ENCODE results near the gene ACAP2. TPM values are rescaled to one million over a fixed set of nuclear protein-coding genes. Genes with fewer than 3 reads are reported as not detected.

Gene ACAP2
- total and polyA plus RNA-seq, 4 donors = 4.5 to 28.5 (median 23.3) TPM

DNA sequence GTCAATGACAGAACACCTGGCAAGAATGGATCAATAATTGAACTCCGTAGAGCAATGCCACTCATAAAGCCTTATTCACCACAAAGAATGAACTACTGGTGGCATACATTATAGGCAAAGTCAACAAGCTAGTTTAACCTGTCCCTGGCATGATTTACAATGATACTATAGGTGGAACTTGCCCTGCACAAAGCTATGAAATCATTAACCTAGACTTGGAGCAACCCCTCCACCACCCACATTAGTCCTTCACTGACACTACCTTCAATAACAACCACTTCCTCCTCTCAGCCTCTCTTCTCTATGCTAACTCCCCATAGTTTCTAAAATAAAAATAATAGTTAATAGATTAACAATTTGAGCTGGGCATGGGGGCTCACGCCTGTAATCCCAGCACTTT, 54.4 kb downstream of the ACAP2 start:
- no peak overlapping the region for H3K27ac ChIP-seq (ENCODE audit: low read depth in 1 of 2, low read length in 2 of 2)
- H3K4me1 ChIP-seq (ENCODE audit: control insufficient read depth in 4 of 4, insufficient read depth in 4 of 4, low read length in 3 of 4) = no peaks in the 10 kb centered on the region
- H3K36me3 ChIP-seq (ENCODE audit: control insufficient read depth in 4 of 4, insufficient read depth in 3 of 4, low read depth in 1 of 4, low read length in 3 of 4) = peaks cover 0 to 3% (median under 1%) of the 10 kb centered on the region in 4 donors
- H3K9ac ChIP-seq (ENCODE audit: low read depth in 1 of 2, low read length in 2 of 2) = no peak overlapping the region
- H3K9me3 ChIP-seq (ENCODE audit: control insufficient read depth in 4 of 4, low read length in 3 of 4) = no peaks in the 10 kb centered on the region
- no peaks in the 10 kb centered on the region for H3K27me3 ChIP-seq (ENCODE audit: control insufficient read depth in 4 of 4, insufficient read depth in 4 of 4, low read length in 3 of 4)
- no peak overlapping the region for H3K4me3 ChIP-seq (ENCODE audit: low read depth in 1 of 3, low read length in 3 of 3)
- TF ChIP-seq SP1 (IDR thresholded peaks at IDR 0.05) = no peak
- TF ChIP-seq, protein P1, sequence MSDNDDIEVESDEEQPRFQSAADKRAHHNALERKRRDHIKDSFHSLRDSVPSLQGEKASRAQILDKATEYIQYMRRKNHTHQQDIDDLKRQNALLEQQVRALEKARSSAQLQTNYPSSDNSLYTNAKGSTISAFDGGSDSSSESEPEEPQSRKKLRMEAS (IDR thresholded peaks at IDR 0.05) = no peak
- TF ChIP-seq GABPA (IDR thresholded peaks at IDR 0.05 in 1 of 2, conservative IDR thresholded peaks at IDR 0.05 in 1 of 2) = no peak
- no peak for TF ChIP-seq ZBTB33 (IDR thresholded peaks at IDR 0.05)
- no peak for TF ChIP-seq RXRA (IDR thresholded peaks at IDR 0.05)
- TF ChIP-seq NR2F2 (IDR thresholded peaks at IDR 0.05) = no peak
- TF ChIP-seq FOXA1 (IDR thresholded peaks at IDR 0.05) = no peak
- TF ChIP-seq REST (IDR thresholded peaks at IDR 0.05) = no peak
- no peak for TF ChIP-seq JUND (IDR thresholded peaks at IDR 0.05)
- TF ChIP-seq EGR1 (IDR thresholded peaks at IDR 0.05; ENCODE audit: low read depth in 2 of 2) = no peak
- no peak for TF ChIP-seq HNF4G (IDR thresholded peaks at IDR 0.05)
- TF ChIP-seq ATF3 (IDR thresholded peaks at IDR 0.05) = no peak
- TF ChIP-seq RAD21 (IDR thresholded peaks at IDR 0.05) = no peak
- TF ChIP-seq HNF4A (conservative IDR thresholded peaks at IDR 0.05) = no peak
- TF ChIP-seq, protein P2, sequence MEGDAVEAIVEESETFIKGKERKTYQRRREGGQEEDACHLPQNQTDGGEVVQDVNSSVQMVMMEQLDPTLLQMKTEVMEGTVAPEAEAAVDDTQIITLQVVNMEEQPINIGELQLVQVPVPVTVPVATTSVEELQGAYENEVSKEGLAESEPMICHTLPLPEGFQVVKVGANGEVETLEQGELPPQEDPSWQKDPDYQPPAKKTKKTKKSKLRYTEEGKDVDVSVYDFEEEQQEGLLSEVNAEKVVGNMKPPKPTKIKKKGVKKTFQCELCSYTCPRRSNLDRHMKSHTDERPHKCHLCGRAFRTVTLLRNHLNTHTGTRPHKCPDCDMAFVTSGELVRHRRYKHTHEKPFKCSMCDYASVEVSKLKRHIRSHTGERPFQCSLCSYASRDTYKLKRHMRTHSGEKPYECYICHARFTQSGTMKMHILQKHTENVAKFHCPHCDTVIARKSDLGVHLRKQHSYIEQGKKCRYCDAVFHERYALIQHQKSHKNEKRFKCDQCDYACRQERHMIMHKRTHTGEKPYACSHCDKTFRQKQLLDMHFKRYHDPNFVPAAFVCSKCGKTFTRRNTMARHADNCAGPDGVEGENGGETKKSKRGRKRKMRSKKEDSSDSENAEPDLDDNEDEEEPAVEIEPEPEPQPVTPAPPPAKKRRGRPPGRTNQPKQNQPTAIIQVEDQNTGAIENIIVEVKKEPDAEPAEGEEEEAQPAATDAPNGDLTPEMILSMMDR (IDR thresholded peaks at IDR 0.05; ENCODE audit: low read depth, low read length, missing input control) = no peak
- no peak for TF ChIP-seq TAF1 (conservative IDR thresholded peaks at IDR 0.05)
- TF ChIP-seq YY1 (IDR thresholded peaks at IDR 0.05) = no peak
- TF ChIP-seq FOXA2 (IDR thresholded peaks at IDR 0.05) = no peak
- 75% methylated on average over 2 of the region's 2 CpGs for WGBS
- DNase-seq (ENCODE audit: low spot score) = no peak

Measured in liver (tissue), 9 donors.